Endothelial cell of umbilical vein (primary cell): ENCODE data around the gene ZNF777. TPM values are rescaled to one million over a fixed set of nuclear protein-coding genes. Genes with fewer than 3 reads are reported as not detected.

Source experiments
- BruUV-seq: library from RNA; stranded (reverse); fragments of 400-500 nt; replicated peaks from 2 replicates; lab custom pipeline; 2021; lab: Mats Ljungman, UMichigan
- CTCF ChIA-PET: fragments of 300-600, 350-600 bp; sonication (Branson Sonifier 250); formaldehyde crosslinking; loops from one replicate; lab custom pipeline; 2021; ENCODE audit warnings: antibody characterized with exemption, inconsistent platforms; lab: Charles Lee
- POLR2A ChIA-PET: fragments of 300-600, 350-600 bp; sonication (Branson Sonifier 250); formaldehyde crosslinking; loops from one replicate; lab custom pipeline; 2021; ENCODE audit warnings: antibody characterized with exemption, inconsistent platforms; lab: Charles Lee
- DNase-seq: peaks from one replicate; pipeline ENCODE4 v3.0.0-alpha.2; 2011; ENCODE audit warnings: low read depth, low spot score
- FAIRE-seq: peaks from 2 replicates; lab custom pipeline; 2011; peaks lifted over from hg19 to GRCh38; lab: Jason Lieb, UNC
- H2AFZ ChIP-seq: 2 replicates; pipeline ENCODE4 v1.6.0; 2012; ENCODE audit warnings: low read depth, low read length, control low read depth, inconsistent platforms
- H3K27ac ChIP-seq: 2 replicates; pipeline ENCODE4 v1.5.1; 2011; ENCODE audit warnings: low read depth, mild to moderate bottlenecking, control low read depth, low read length, moderate library complexity; ENCODE audit not compliant: insufficient read depth
- H3K27me3 ChIP-seq, 2 experiments: 2 replicates each; pipeline versions ENCODE4 v1.6.0 to v1.6.1; 2011; ENCODE audit warnings: low read length in 2 of 2, mixed read lengths in 1 of 2; ENCODE audit not compliant: control insufficient read depth in 2 of 2, insufficient read depth in 2 of 2
- H3K36me3 ChIP-seq, 2 experiments: 2 replicates in 1 of 2; 3 replicates in 1 of 2; pipeline ENCODE4 v1.5.1; 2011; ENCODE audit warnings: low read length in 2 of 2, mild to moderate bottlenecking in 1 of 2, moderate library complexity in 1 of 2; ENCODE audit not compliant: control insufficient read depth in 2 of 2, insufficient read depth in 2 of 2; ENCODE audit errors: extremely low read depth in 1 of 2
- H3K4me1 ChIP-seq: 3 replicates; pipeline ENCODE4 v1.5.1; 2011; ENCODE audit warnings: mild to moderate bottlenecking, low read length; ENCODE audit not compliant: control insufficient read depth, insufficient read depth; ENCODE audit errors: extremely low read depth
- H3K4me2 ChIP-seq: 2 replicates; pipeline ENCODE4 v1.6.1; 2011; ENCODE audit warnings: low read length, control low read depth, mixed read lengths; ENCODE audit not compliant: insufficient read depth
- H3K4me3 ChIP-seq, 3 experiments: fragments of 200-600 bp in 1 of 3; sonication (generic), shearing (Covaris generic) in 1 of 3; replicated peaks in 1 of 3; 2 replicates each; pipeline ENCODE4 v1.5.1; 2011 to 2016; ENCODE audit warnings: control low read depth in 3 of 3, low read length in 3 of 3, mild to moderate bottlenecking in 2 of 3, inconsistent platforms in 1 of 3, low read depth in 1 of 3, moderate library complexity in 1 of 3; ENCODE audit not compliant: insufficient read depth in 1 of 3
- H3K79me2 ChIP-seq: 2 replicates; pipeline ENCODE4 v1.6.0; 2012; ENCODE audit warnings: low read length, inconsistent platforms; ENCODE audit not compliant: control insufficient read depth, insufficient read depth
- H3K9ac ChIP-seq: replicated peaks from 2 replicates; pipeline ENCODE3; 2011; ENCODE audit warnings: low read length, control low read depth; ENCODE audit not compliant: insufficient read depth; ENCODE audit errors: extremely low read depth
- H3K9me1 ChIP-seq: replicated peaks from 3 replicates; pipeline ENCODE4 v1.6.0; 2011; ENCODE audit warnings: mild to moderate bottlenecking, low read length; ENCODE audit not compliant: control insufficient read depth, insufficient read depth; ENCODE audit errors: extremely low read depth
- H3K9me3 ChIP-seq: replicated peaks from 2 replicates; pipeline ENCODE4 v1.5.1; 2012; ENCODE audit warnings: low read length, inconsistent platforms; ENCODE audit not compliant: control insufficient read depth, insufficient read depth
- H4K20me1 ChIP-seq: replicated peaks from 2 replicates; pipeline ENCODE3; 2011; ENCODE audit warnings: mild to moderate bottlenecking, low read length; ENCODE audit not compliant: control insufficient read depth, insufficient read depth; ENCODE audit errors: extremely low read depth
- CTCF ChIP-seq, 2 donors: IDR thresholded peaks; 1 replicate in 1 of 2; 2 replicates in 1 of 2; pipeline ENCODE4 v1.5.1; 2011; ENCODE audit warnings: low read length in 2 of 2, mild to moderate bottlenecking in 2 of 2, moderate library complexity in 2 of 2, control low read depth in 1 of 2, inconsistent platforms in 1 of 2, low read depth in 1 of 2; ENCODE audit not compliant: insufficient read depth in 1 of 2; ENCODE audit errors: extremely low read depth in 1 of 2
- GATA2 ChIP-seq: IDR thresholded peaks from 2 replicates; pipeline ENCODE4 v1.7.0; 2011; ENCODE audit warnings: low read depth, mild to moderate bottlenecking, moderate library complexity, mixed read lengths, low read length; ENCODE audit not compliant: insufficient read length, insufficient read depth
- JUN ChIP-seq: IDR thresholded peaks from 2 replicates; pipeline ENCODE4 v1.6.1; 2011; ENCODE audit warnings: borderline replicate concordance, low read depth; ENCODE audit not compliant: insufficient read length, insufficient read depth
- POLR2A ChIP-seq: IDR thresholded peaks from 2 replicates; pipeline ENCODE4 v1.6.1; 2012; ENCODE audit warnings: low read depth, mild to moderate bottlenecking, control low read depth, low read length
- POLR2AphosphoS5 ChIP-seq: IDR thresholded peaks from 2 replicates; pipeline ENCODE4 v1.6.1; 2012; ENCODE audit warnings: low read depth, mild to moderate bottlenecking, control low read depth, low read length, moderate library complexity; ENCODE audit not compliant: insufficient read depth
- dilution Hi-C: fragments of 300-500 bp; cut with MboI; formaldehyde crosslinking; loops from one replicate; pipeline ENCODE4 v1.15.0; 2019; ENCODE audit warnings: low sequenced_read_pairs; ENCODE audit not compliant: extremely low pct_ligation_motif_present
- intact Hi-C: fragments of 100-400 bp; cut with micrococcal nuclease; formaldehyde crosslinking; loops from one replicate; pipeline ENCODE4 v1.10.0; 2022
- polyA plus RNA-seq, 4 experiments: library from polyadenylated mRNA; depleted of rRNA in 3 of 4; stranded (reverse) in 3 of 4; unstranded in 1 of 4; fragments of >200 nt; gene quantifications; 2 replicates each; pipeline versions ENCODE4 v1.2.1 to v1.2.3, GENCODE V29; 2011 to 2012; ENCODE audit warnings: missing spikeins in 1 of 4
- total RNA-seq: library from RNA; stranded (reverse); gene quantifications from 2 replicates; pipeline ENCODE4 v1.2.3, GENCODE V29; 2021

Gene ZNF777
- total and polyA plus RNA-seq, 2 donors (not counting 3 experiments of a cell fraction or from before 2014, with no cell fraction given), result 7.4 to 11.1 TPM

DNA sequence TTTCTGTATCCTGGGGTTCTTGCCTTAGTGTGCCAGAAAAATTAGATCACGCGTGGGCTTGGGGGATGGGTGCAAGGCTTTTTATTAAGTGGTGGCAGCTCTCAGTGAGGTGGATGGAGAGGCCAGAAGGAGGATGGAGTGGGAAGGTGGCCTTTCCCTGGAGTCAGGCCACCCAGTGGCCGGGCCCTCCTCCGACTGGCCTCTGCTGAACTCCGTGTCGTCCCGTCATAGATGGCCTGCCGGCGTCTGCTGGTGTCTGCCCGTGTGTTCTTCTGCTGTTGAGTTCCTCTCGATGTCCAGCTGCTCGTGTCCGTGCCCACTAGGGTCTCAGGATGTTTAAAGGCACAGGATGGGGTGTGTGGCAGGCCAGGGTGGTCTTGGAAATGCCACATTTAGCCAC, 40.8 kb upstream of the ZNF777 start:
- Histone ChIP-seq H2AFZ (no peak overlapping the region), H3K9ac (no peak overlapping the region), H3K27ac (no peak overlapping the region), H3K4me2 (no peak overlapping the region), H4K20me1 (no peaks in the 10 kb centered on the region), H3K79me2 (peaks cover 3% of the 10 kb centered on the region), H3K36me3 (no peaks in the 10 kb centered on the region), H3K4me3 (no peak overlapping the region), H3K9me1 (no peaks in the 10 kb centered on the region), H3K9me3 (no peaks in the 10 kb centered on the region), H3K4me1 (peaks cover 2% of the 10 kb centered on the region), H3K27me3 (peaks cover 5 to 15% of the 10 kb centered on the region in 2 experiments)
- no peak for TF ChIP-seq CTCF (IDR thresholded peaks at IDR 0.05; ENCODE audit: extremely low read depth in 1 of 2, insufficient read depth in 1 of 2, low read depth in 1 of 2, low read length in 2 of 2)
- dilution Hi-C loops (no loop called here), intact Hi-C loops (no loop called here)
- CTCF ChIA-PET, result no interaction called here
- POLR2A ChIA-PET, result no interaction called here
- DNase-seq (no peak), FAIRE-seq (no peak)
- no TSS peak for BruUV-seq

DNA sequence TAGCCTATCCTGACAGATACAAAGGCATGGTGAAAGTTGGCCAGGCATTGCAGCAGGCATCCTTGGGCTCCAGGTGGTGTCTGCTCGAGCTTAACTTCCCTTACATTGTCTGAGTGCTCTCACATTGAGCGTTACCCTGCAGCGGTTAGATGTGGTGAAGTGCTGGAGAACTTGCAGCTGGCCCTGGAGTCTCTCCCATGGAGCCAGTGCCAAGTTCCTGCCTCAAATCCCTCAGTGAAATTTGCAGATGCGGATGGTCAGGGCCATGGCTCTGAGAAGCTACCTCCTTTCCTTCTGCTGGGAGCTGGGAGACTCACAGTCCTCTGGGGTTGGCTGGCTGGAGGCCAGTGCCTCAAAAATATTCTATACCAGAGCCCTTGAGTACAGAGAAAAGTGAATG, 40.0 kb upstream of the ZNF777 start:
- Histone ChIP-seq H3K9me1 (no peaks in the 10 kb centered on the region), H3K4me2 (no peak overlapping the region), H2AFZ (no peak overlapping the region), H3K9me3 (no peaks in the 10 kb centered on the region), H3K9ac (no peak overlapping the region), H3K4me3 (no peak overlapping the region), H3K79me2 (peaks cover 10% of the 10 kb centered on the region), H3K36me3 (no peaks in the 10 kb centered on the region), H4K20me1 (no peaks in the 10 kb centered on the region), H3K4me1 (peaks cover 5% of the 10 kb centered on the region), H3K27me3 (peaks cover 5 to 15% of the 10 kb centered on the region in 2 experiments), H3K27ac (no peak overlapping the region)
- intact Hi-C loops, result no loop called here
- no peak for TF ChIP-seq JUN
- TF ChIP-seq POLR2A, result no peak
- no peak for TF ChIP-seq GATA2
- no peak for TF ChIP-seq POLR2AphosphoS5
- BruUV-seq, result no TSS peak
- dilution Hi-C loops, result no loop called here
- POLR2A ChIA-PET, result no interaction called here
- CTCF ChIA-PET, result no interaction called here
- DNase-seq (no peak), FAIRE-seq (no peak)
